Measurements from ENCODE around the gene NCOR1. TPM values are rescaled to one million over a fixed set of nuclear protein-coding genes. Genes with fewer than 3 reads are reported as not detected.

Gene NCOR1
- total RNA-seq, 4 donors from 2014 or later, result 120 to 163 (median 134) TPM

DNA sequence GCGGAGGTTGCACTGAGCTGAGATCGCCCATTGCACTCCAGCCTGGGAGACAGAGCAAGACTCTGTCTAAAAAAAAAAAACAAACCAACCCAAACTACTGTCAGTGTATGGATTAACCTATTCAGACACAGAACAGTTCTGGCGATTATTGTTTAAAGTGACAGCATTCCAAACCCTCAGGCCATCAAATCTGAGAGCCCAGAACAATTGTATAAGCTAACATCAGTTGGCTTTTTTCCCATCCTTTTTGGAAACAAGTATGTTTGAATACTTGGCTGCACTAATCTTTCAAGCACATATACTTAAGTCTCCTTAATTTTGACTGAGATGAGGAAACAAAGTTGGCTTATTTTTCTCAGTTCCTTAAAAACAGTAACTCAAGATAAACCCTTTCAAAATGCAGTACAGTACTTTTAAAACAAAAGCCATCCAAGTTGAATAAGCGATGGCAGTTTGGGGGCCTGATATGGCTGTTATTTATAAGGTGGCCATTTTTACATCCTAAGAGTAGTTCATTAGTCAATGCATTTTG, 217.2 kb downstream of the NCOR1 start:
- ATAC-seq (ENCODE audit: low FRiP score), result no peak
- TF ChIP-seq, protein P1, sequence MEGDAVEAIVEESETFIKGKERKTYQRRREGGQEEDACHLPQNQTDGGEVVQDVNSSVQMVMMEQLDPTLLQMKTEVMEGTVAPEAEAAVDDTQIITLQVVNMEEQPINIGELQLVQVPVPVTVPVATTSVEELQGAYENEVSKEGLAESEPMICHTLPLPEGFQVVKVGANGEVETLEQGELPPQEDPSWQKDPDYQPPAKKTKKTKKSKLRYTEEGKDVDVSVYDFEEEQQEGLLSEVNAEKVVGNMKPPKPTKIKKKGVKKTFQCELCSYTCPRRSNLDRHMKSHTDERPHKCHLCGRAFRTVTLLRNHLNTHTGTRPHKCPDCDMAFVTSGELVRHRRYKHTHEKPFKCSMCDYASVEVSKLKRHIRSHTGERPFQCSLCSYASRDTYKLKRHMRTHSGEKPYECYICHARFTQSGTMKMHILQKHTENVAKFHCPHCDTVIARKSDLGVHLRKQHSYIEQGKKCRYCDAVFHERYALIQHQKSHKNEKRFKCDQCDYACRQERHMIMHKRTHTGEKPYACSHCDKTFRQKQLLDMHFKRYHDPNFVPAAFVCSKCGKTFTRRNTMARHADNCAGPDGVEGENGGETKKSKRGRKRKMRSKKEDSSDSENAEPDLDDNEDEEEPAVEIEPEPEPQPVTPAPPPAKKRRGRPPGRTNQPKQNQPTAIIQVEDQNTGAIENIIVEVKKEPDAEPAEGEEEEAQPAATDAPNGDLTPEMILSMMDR (IDR thresholded peaks at IDR 0.05), result no peak
- no peak for DNase-seq (ENCODE audit: low spot score)

DNA sequence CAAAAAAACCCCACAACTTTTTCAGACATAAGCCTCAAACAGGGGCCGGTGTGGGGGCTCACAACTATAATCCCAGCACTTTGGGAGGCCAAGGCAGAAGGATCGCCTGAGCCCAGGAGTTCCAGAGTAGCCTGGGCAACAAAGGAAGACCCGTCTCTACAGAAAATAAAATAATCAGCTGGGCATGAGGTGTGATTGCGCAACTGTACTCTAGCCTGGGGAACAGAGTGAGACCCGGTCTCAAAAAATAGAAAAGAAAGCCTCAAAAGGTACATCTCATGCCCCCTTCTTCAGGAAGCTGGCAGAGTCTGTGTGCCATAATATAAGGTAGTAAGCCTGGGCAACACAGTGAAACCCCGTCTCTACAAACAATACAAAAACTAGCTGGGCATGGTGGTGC, 219.0 kb downstream of the NCOR1 start:
- DNase-seq (ENCODE audit: low spot score) (no peak), ATAC-seq (ENCODE audit: low FRiP score) (no peak)
- TF ChIP-seq, protein P1 (IDR thresholded peaks at IDR 0.05), result no peak

DNA sequence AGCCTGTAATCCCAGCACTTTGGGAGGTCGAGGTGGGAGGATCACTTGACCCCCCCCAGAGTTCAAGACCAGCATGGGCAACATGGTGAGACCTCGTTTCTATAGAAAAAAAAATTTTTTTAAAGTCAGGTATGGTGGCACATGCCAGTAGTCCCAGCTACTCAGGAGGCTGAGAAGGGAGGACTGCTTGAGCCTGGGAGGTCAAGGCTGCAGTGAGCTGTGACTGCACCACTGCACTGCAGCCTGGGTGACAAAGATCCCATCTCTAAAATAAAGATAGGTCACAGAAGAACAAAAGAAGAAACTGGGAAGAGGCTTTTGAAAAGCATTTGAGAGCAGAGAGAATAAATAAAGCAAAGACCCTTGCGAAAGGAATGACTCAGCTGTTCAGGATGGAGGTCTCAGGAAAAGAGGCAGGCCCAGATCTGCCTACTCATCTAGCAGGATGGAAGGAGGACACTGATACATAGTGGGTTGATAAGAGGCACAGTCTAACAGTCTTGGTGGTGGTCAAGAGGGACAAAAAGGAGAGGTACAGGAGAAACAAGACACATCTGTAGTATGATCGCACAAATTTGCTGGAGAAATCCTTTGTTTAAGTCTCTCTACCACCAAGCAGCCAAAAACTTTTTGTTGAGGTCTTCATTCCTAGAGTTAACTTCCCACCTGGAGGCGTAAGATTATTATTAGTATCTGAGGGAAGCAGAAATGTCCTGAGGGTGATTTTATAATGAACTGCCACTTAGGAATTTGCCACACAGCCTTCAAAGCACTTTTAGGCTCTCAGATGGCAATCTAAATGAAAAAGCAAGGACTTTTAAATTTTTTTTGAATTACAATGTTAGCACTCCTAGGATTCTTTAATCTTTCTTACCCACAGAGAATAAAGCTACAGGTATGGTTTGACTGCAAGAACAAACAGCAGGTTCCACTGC, 233.4 kb downstream of the NCOR1 start:
- no peak for DNase-seq (ENCODE audit: low spot score)
- TF ChIP-seq, protein P1 (IDR thresholded peaks at IDR 0.05), result no peak
- peak; percentile 23 for ATAC-seq (ENCODE audit: low FRiP score)

DNA sequence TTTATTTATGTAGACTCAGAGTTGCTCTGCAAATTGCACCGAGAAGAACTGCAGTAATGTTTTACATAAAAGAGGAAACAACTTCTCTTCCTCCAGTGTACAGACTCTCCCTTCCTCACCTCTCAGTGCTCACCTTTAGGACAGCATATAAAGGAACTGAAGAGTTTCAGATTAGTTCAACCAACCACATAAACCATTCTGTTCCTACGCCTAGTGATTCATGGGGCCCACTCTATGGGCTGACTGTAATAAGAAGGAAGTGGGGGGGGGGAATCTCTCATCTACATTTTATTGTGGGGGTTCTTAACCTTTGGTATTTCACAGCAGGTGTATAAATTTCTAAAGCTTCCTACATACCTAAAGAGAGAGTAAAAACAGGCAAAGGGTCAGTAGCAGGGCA, 234.1 kb downstream of the NCOR1 start:
- DNase-seq (ENCODE audit: low spot score), result no peak
- no peak for ATAC-seq (ENCODE audit: low FRiP score)
- TF ChIP-seq, protein P1 (IDR thresholded peaks at IDR 0.05), result no peak

Small RNAs within 50 kb of the gene (small RNA-seq; reads per million reads assigned to genes)
- gene RNU6-314P (not detected), gene RNU6-862P (not detected)

Other genes with a start within 250 kb of the NCOR1 start
- gene ZSWIM7, start 215.8 kb downstream of the NCOR1 start, total RNA-seq, result 10 to 100 TPM in 3 of 4 donors, 1 to 10 TPM in 1; 8.6 to 34.0 (median 20.4) TPM
- 10 to 100 TPM; 42.4 to 72.7 (median 56.8) TPM for gene TTC19, start 215.7 kb downstream of the NCOR1 start, total RNA-seq
- 10 to 100 TPM; 44.8 to 62.4 (median 52.5) TPM for gene PIGL, start 1.7 kb upstream of the NCOR1 start, total RNA-seq
- gene CENPV, start 137.9 kb upstream of the NCOR1 start, total RNA-seq, result 10 to 100 TPM; 16.1 to 29.1 (median 23.5) TPM
- 1,000 to 10,000 TPM in 1 of 4 donors, 100 to 1,000 TPM in 3; 679 to 1,195 (median 826) TPM for gene UBB, start 165.6 kb upstream of the NCOR1 start, total RNA-seq
- 10 to 100 TPM; 12.1 to 47.6 (median 28.9) TPM for gene TRPV2, start 200.0 kb upstream of the NCOR1 start, total RNA-seq

Measured in omental fat pad (tissue), 4 donors.